ENCODE measurements around the gene OBSCN.

OBSCN gene

GRCh38 chr1:228279011-228279721, 71.3 kb downstream of the OBSCN start:
- DNase-seq, result no peak

GRCh38 chr1:228279722-228280105, 71.9 kb downstream of the OBSCN start:
- no peak for DNase-seq

GRCh38 chr1:228280106-228280901, 72.5 kb downstream of the OBSCN start:
- no peak for DNase-seq

- no peak for DNase-seq
Observed at GRCh38 chr1:228280961-228281591, 73.2 kb downstream of the OBSCN start.

GRCh38 chr1:228281631-228282328, 73.9 kb downstream of the OBSCN start:
- no peak for DNase-seq

GRCh38 chr1:228282329-228283042, 74.6 kb downstream of the OBSCN start:
- no peak for DNase-seq

GRCh38 chr1:228283043-228283371, 75.2 kb downstream of the OBSCN start:
- no peak for DNase-seq

GRCh38 chr1:228283476-228284147, 75.8 kb downstream of the OBSCN start:
- no peak for DNase-seq

- no peak for DNase-seq
Observed at GRCh38 chr1:228284148-228284495, 76.3 kb downstream of the OBSCN start.

GRCh38 chr1:228284521-228284920, 76.7 kb downstream of the OBSCN start:
- no peak for DNase-seq

- DNase-seq, result no peak
Observed at GRCh38 chr1:228285661-228286504, 78.0 kb downstream of the OBSCN start.

GRCh38 chr1:228286505-228287417, 78.9 kb downstream of the OBSCN start:
- no peak for DNase-seq

GRCh38 chr1:228287541-228288425, 79.9 kb downstream of the OBSCN start:
- DNase-seq, result no peak

GRCh38 chr1:228288536-228289238, 80.8 kb downstream of the OBSCN start:
- no peak for DNase-seq

GRCh38 chr1:228289239-228289849, 81.5 kb downstream of the OBSCN start:
- no peak for DNase-seq

- no peak for DNase-seq
Observed at GRCh38 chr1:228289996-228290881, 82.4 kb downstream of the OBSCN start.
